ENCODE results near the gene C4orf51.
A peak's percentile ranks its signal among the peaks of the same experiment; 100 is the strongest.

C4orf51 gene

GRCh38 chr4:145756244-145756643 lies 76.3 kb downstream of the C4orf51 start:
- DNase-seq = no peak

DNA sequence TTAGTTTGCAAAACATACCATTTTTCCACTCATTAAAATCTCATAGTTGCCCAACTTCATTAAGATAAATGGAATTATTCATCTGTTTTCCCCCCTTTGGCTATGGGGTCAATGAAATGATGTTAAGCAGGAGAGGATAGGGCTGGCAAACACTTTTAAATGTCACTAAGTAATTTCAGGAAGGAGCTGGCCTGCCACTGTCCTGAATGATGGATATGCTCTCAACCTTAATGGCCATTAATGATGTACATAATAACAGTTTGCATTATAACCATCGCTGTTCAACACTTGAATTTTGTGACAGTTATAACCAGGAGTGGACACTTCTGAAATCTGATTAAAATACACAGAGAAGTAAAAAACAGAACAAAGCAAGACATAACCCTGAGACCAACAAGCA lies 77.2 kb downstream of the C4orf51 start:
- no peak for DNase-seq

DNA sequence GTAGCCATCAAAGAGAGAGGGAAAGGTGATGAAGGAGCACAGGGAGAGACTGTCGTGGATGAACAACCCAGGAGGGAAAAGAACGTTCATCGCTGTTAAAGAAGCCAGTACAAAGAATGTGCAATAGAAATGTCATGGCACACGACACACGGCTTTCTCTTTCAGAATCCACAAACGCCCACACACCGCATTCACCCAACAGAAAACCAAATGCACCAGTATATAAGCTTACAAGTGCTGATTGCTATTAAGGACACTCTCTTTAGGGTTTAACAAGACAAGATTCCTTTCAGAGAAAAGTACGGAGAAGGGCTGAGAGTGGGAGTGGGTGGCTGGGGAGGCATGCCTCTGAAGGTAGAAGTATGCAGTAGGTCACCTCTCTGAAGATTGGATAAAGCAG lies 80.2 kb downstream of the C4orf51 start:
- DNase-seq = no peak

- DNase-seq = peak in 6 of 51 donors; percentile 7 to 26 (median 10)
Observed at GRCh38 chr4:145760961-145761929, 81.3 kb downstream of the C4orf51 start.

DNA sequence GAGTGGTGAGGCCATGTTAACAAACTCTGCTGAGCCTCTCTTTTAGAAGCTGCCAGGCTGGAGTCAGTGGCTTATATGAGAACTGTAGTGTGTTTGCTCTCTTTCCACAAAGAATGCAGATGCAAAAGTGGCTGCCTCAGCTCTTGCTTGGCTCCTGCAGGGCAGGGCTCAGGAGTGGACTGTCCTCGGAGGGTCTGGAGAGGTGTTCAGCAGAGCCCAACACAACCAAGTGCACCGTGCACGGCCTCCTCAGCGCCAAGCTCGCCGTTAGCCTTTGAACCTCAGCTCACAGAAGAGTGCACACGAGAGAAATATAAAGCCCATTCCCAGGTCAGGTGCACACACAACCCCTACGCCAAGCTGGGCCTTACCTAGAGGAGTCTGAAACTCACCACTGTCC lies 82.8 kb downstream of the C4orf51 start:
- no peak for DNase-seq

DNA sequence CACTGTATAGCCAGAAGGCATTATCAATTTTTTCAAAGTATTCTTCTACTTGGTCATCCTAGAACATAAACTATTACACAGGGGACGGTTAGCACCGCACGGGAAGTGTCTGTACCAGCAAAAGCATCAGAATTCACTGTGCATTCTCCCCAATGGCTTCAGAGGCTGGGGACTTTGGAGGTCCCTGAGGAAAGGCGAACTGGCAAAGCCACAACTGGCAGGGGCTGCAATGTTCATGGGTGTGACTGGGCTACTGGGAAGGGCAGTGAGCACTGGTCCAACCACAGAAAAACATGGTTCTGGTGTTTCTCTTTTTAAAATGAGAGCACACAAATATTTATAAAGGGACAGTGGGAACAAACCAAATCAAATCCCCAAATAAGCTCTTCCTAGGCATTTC lies 83.5 kb downstream of the C4orf51 start:
- peak in 1 of 51 donors; percentile 2 for DNase-seq

DNA sequence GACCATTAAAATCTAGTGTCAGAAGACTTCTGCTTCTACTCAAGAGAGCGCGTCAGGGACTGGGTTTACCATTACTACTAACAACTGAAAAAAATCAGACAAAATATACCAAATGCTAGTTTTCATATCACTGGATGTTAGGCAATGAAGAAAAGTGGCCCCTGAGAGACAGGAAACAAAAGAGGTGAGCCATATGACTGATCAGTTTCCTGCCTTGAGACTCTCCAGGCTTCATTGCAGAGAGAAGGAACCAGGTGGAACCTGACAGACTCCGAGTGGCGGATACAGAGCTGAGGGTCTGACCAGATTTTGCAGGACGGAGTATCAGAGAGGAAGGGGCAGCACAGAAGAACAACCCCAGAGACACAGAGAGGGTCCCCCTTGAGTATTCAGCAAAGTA lies 86.3 kb downstream of the C4orf51 start:
- DNase-seq = no peak

DNA sequence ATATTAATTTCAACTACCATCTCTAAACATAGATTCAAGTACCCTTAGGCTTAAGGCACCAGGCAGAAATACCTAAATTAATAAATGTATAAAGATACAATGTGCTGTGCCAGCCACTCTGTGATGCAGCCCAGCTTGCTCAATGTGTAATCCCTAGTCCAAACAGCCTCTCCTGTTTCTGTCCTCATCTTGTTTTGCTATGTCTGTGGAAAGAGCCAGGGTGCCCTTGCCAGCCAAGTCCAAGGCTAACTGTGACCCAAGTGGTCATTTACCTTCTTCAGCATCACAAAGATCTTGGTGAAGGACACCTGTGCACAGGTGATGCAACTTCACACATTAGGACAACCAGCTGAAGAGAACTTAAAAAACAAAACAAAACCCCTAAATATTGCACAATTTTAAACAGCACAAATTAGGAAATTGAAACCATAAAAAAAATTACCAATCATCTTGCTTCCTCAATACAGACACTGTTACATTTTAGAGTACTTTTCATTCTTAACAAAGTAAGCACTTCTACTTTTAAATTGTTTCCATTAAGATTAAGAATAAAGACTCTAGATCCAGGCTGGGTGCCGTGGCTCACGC lies 89.6 kb downstream of the C4orf51 start:
- DNase-seq = no peak

GRCh38 chr4:145770124-145770523 lies 90.2 kb downstream of the C4orf51 start:
- DNase-seq = no peak

GRCh38 chr4:145772347-145772746 lies 92.4 kb downstream of the C4orf51 start:
- no peak for DNase-seq

DNA sequence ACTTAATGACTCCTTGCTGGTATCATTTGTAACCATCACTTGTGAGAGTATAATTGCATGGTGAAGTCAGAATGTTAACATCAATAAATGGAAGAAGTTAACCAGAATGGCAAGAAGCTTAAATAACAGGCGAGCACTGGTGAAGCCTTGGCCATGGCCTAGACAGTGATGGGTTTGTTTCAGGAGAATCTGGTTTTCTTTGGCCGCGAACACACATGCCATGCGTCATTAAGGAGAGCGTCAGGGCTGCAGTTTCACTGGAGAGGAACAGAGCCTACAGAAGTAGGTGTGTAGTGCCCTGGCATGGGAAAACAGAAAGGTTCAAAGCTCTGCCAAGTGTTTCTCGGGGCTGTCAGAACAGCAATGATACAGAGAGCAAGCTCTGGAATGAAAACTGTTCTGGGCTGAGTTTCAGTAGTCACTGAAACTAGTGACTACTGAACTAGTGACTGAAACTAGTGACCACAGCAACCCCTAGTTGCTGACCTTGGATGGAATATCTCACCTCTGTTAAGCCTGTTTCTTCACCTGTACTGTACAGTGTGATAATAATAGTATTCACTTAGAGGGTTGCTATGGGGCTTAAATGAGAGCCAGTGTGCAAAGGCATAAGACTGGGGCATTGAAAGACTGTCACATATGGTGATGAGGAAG lies 93.8 kb downstream of the C4orf51 start:
- peak in 1 of 51 donors; percentile 5 for DNase-seq

GRCh38 chr4:145774473-145774872 lies 94.5 kb downstream of the C4orf51 start:
- DNase-seq = no peak

GRCh38 chr4:145775406-145775805 lies 95.5 kb downstream of the C4orf51 start:
- no peak for DNase-seq

DNA sequence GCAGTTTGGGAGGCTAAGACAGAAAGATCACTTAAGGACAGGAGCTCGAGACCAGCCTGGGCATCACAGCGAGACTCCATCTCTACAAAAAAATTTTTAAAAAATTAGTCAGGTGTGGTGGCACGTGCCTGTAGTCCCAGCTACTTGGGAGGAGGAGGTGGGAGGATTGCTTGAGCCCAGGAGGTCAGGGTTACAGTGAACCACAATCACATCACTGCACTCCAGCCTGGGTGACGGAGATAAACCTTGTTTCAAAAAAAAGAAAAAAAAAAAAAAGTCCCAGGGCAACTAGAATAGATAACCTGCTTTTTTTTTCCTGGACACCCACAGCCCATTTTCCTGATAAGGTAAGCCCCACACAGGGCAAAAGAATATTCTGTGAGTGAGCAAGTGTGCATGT lies 96.3 kb downstream of the C4orf51 start:
- DNase-seq = no peak

GRCh38 chr4:145779319-145779801 lies 99.4 kb downstream of the C4orf51 start:
- no peak for DNase-seq

DNA sequence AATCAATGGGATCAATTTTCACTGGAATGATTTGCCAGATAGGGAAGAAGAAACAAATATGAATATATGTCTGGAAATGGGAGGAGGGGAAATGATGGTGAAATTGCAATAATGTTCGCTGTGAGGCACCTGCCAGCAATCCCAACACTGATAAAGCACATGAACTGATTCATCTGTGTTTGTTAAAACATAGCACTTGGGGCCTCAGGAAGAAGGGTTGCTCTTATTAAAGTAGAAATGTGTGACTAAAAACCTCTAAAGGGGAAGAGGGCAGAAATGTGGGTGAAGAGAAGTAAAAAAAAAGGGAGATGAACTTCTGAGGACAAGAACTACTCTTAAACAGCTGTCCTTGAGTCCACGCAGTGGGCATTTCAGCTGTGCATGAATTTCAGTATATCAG lies 101.4 kb downstream of the C4orf51 start:
- no peak for DNase-seq

Measured in hypothalamus (tissue), 51 donors.